Gastrocnemius medialis (tissue), 4 donors: ENCODE results near the gene XXYLT1. TPM values are rescaled to one million over a fixed set of nuclear protein-coding genes. Genes with fewer than 3 reads are reported as not detected.

Source experiments
- ATAC-seq, 2 donors: fragments of 150-250 bp; one replicate each; pipeline ENCODE4 v1.9.1; 2016
- DNase-seq, 2 donors: peaks; one replicate each; pipeline ENCODE4 v3.0.0-alpha.2; 2019
- H3K27ac ChIP-seq, 4 donors: fragments of 200-600 bp; sonication (generic); 1 replicate in 1 of 4; 2 replicates in 3 of 4; pipeline ENCODE4 v1.5.1; 2016 to 2018; ENCODE audit warnings: mild to moderate bottlenecking in 2 of 4, moderate library complexity in 1 of 4
- H3K27me3 ChIP-seq, 3 donors: fragments of 200-600 bp; sonication (generic) in 2 of 3; 1 replicate in 1 of 3; 2 replicates in 2 of 3; pipeline versions ENCODE4 v1.5.1 to v1.6.0; 2016 to 2019; ENCODE audit warnings: mild to moderate bottlenecking in 1 of 3, moderate library complexity in 1 of 3
- H3K36me3 ChIP-seq, 2 donors: fragments of 200-600 bp; sonication (generic) in 1 of 2; one replicate each; pipeline ENCODE4 v1.5.1; 2017 to 2018
- H3K4me1 ChIP-seq, 2 donors: fragments of 200-600 bp; sonication (generic) in 1 of 2; one replicate each; pipeline ENCODE4 v1.5.1; 2016 to 2017; ENCODE audit warnings: mild to moderate bottlenecking in 2 of 2
- H3K4me3 ChIP-seq, 4 donors: fragments of 200-600 bp; sonication (generic) in 3 of 4; 1 replicate in 1 of 4; 2 replicates in 3 of 4; pipeline ENCODE4 v1.5.1; 2016 to 2019; ENCODE audit warnings: mild to moderate bottlenecking in 2 of 4
- H3K9me3 ChIP-seq, 3 donors: fragments of 200-600 bp; sonication (generic) in 2 of 3; 1 replicate in 1 of 3; 2 replicates in 2 of 3; pipeline ENCODE4 v1.5.1; 2016 to 2019
- CTCF ChIP-seq, 5 experiments: fragments of 450-650 bp in 3 of 5; fragments of 200-600 bp in 2 of 5; sonication (generic) in 2 of 5; IDR thresholded peaks in 4 of 5; conservative IDR thresholded peaks in 1 of 5; 1 replicate in 4 of 5; 2 replicates in 1 of 5; pipeline ENCODE4 v1.5.1; 2016 to 2019; ENCODE audit warnings: antibody characterized with exemption in 5 of 5, mild to moderate bottlenecking in 3 of 5, moderate library complexity in 3 of 5
- POLR2A ChIP-seq, 2 donors: fragments of 450-650 bp; IDR thresholded peaks; one replicate each; pipeline ENCODE4 v1.6.1; 2017; ENCODE audit warnings: antibody characterized with exemption in 2 of 2, mild to moderate bottlenecking in 2 of 2, moderate library complexity in 2 of 2
- in situ Hi-C, 4 donors: fragments of 200-750 bp; cut with MboI; loops; one replicate each; pipeline versions ENCODE4 v1.15.0 to v1.8.0; 2017; ENCODE audit warnings: low sequenced_read_pairs in 4 of 4
- intact Hi-C: fragments of 100-400 bp; cut with DNase I; formaldehyde crosslinking; loops from one replicate; pipeline ENCODE4 v1.15.1; 2023; ENCODE audit warnings: low total_unique reads
- total RNA-seq, 4 donors: library from RNA; depleted of rRNA; stranded (reverse); fragments of >200 nt; gene quantifications; one replicate each; pipeline versions ENCODE4 v1.1.0 to v1.2.3, GENCODE V29; 2016

The XXYLT1 gene
- total RNA-seq, 4 donors from 2014 or later = 0.87 to 3.1 (median 1.3) TPM

DNA sequence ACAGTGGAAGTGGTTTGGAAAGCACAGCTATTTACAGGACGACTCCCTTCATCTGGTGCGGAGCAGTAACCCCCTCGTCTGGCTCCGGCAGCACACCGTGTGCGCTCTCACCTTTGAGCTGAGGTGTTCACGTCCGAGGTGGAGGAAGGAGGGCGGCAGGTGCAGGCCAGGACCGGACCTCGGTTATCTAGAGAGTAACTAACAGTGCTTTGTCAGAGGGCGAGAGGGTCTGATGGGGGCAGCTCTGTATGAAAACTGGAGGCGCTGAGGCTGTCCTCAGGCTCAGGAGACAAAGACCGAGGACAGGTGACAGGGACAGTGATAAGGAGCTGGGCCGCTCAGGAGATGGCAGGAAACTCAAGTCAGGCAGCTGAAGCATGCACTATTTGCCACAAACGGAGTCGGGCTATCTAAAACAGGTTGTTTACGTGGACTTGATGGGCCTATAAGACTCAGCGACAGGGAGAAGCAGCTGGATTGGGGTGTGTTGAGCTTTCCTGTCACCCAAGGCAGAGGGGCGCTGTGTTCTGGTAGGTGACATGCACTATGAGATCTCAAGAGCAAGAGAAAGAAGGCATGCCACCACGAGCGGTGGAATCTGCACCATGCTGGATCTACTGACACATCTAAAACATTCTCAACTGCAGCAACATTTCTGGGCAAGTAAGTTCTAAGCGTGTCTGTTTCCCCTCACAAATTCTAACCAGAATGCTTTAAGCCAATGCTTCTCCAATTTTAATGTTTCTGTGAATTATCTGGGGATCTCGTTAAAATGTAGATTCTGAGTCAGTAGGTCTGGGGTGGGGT, 155.2 kb downstream of the XXYLT1 start:
- TF ChIP-seq POLR2A (IDR thresholded peaks at IDR 0.05) (no peak), CTCF (IDR thresholded peaks at IDR 0.05 in 4 of 5, conservative IDR thresholded peaks at IDR 0.05 in 1 of 5) (no peak)
- H3K4me1 ChIP-seq = no peaks in the 10 kb centered on the region
- H3K4me3 ChIP-seq = no peak overlapping the region
- in situ Hi-C loops (loop anchor here in 1 of 4 donors (10.0 kb wide), 1 partner anchor 431 kb away; the partner anchor contains the start of gene FAM43A), intact Hi-C loops (no loop called here)
- no peaks in the 10 kb centered on the region for H3K36me3 ChIP-seq
- H3K27ac ChIP-seq = no peak overlapping the region
- no peaks in the 10 kb centered on the region for H3K9me3 ChIP-seq
- H3K27me3 ChIP-seq = no peaks in the 10 kb centered on the region
- no peak for DNase-seq
- ATAC-seq = no peak

GRCh38 chr3:195114786-195115599, 156.0 kb downstream of the XXYLT1 start:
- H3K36me3 ChIP-seq = no peaks in the 10 kb centered on the region
- no peak for TF ChIP-seq CTCF (IDR thresholded peaks at IDR 0.05 in 4 of 5, conservative IDR thresholded peaks at IDR 0.05 in 1 of 5)
- TF ChIP-seq POLR2A (IDR thresholded peaks at IDR 0.05) = no peak
- H3K27ac ChIP-seq = no peak overlapping the region
- H3K27me3 ChIP-seq = no peaks in the 10 kb centered on the region
- H3K4me1 ChIP-seq = no peaks in the 10 kb centered on the region
- DNase-seq (no peak), ATAC-seq (no peak)
- no peak overlapping the region for H3K4me3 ChIP-seq
- intact Hi-C loops (no loop called here), in situ Hi-C loops (loop anchor here in 1 of 4 donors (10.0 kb wide), 1 partner anchor 430 kb away; the partner anchor contains the start of gene FAM43A)
- H3K9me3 ChIP-seq = no peaks in the 10 kb centered on the region

- Histone ChIP-seq H3K4me3 (no peak overlapping the region), H3K4me1 (no peaks in the 10 kb centered on the region), H3K27ac (no peak overlapping the region), H3K36me3 (no peaks in the 10 kb centered on the region), H3K27me3 (no peaks in the 10 kb centered on the region), H3K9me3 (no peaks in the 10 kb centered on the region)
- in situ Hi-C loops (loop anchor here in 1 of 4 donors (10.0 kb wide), 1 partner anchor 429 kb away; the partner anchor contains the start of gene FAM43A), intact Hi-C loops (no loop called here)
- ATAC-seq (no peak), DNase-seq (no peak)
- TF ChIP-seq POLR2A (IDR thresholded peaks at IDR 0.05) = no peak
- no peak for TF ChIP-seq CTCF (IDR thresholded peaks at IDR 0.05 in 4 of 5, conservative IDR thresholded peaks at IDR 0.05 in 1 of 5)
These were observed 157.2 kb downstream of the XXYLT1 start for GRCh38 chr3:195113536-195114425.

DNA sequence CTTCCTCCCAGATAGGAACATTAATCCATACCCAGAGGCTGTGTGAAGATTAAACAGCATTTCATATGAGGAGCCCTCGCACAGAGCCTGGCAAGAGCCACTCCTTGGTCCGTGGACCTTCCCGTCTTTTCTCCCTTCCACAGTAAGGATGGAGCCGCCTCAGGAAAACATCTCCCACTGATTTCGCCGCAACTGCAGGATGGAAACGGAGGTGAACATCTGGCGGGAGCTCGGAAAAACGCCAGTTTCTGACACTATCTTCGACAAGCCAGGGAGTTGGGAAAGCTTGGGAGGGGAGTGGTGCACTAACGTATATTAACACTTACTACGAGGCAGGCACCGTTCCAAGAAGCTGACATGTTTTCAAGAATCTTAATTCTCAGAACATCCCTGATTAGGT, 157.9 kb downstream of the XXYLT1 start:
- no peak for ATAC-seq
- no peak for TF ChIP-seq CTCF (IDR thresholded peaks at IDR 0.05 in 4 of 5, conservative IDR thresholded peaks at IDR 0.05 in 1 of 5)
- TF ChIP-seq POLR2A (IDR thresholded peaks at IDR 0.05) = no peak
- no peaks in the 10 kb centered on the region for H3K9me3 ChIP-seq
- intact Hi-C loops (no loop called here), in situ Hi-C loops (loop anchor here in 1 of 4 donors (10.0 kb wide), 1 partner anchor 428 kb away; the partner anchor contains the start of gene FAM43A)
- H3K27me3 ChIP-seq = no peaks in the 10 kb centered on the region
- no peak for DNase-seq
- no peak overlapping the region for H3K27ac ChIP-seq
- no peaks in the 10 kb centered on the region for H3K4me1 ChIP-seq
- no peak overlapping the region for H3K4me3 ChIP-seq
- H3K36me3 ChIP-seq = no peaks in the 10 kb centered on the region
